IPS-15b (cell line): ENCODE measurements around the gene USO1.
A peak's percentile ranks its signal among the peaks of the same experiment; 100 is the strongest.

Source experiments
- H3K27me3 ChIP-seq: one replicate; pipeline ENCODE4 v1.6.1; 2013; ENCODE audit warnings: low read length; ENCODE audit not compliant: control insufficient read depth, insufficient read depth
- H3K36me3 ChIP-seq: one replicate; pipeline ENCODE4 v1.6.1; 2013; ENCODE audit warnings: low read length; ENCODE audit not compliant: control insufficient read depth, insufficient read depth
- H3K4me1 ChIP-seq: one replicate; pipeline ENCODE4 v1.6.1; 2013; ENCODE audit warnings: mild to moderate bottlenecking, low read length; ENCODE audit not compliant: control insufficient read depth, insufficient read depth
- H3K4me3 ChIP-seq: one replicate; pipeline ENCODE4 v1.5.1; 2013; ENCODE audit warnings: low read depth, low read length
- H3K9ac ChIP-seq: one replicate; pipeline ENCODE4 v1.6.1; 2013; ENCODE audit warnings: low read depth, mild to moderate bottlenecking, low read length
- H3K9me3 ChIP-seq: one replicate; pipeline ENCODE4 v1.6.1; 2013; ENCODE audit warnings: mild to moderate bottlenecking, low read length; ENCODE audit not compliant: control insufficient read depth, insufficient read depth

Gene USO1

GRCh38 chr4:75696071-75696470 is 28.3 kb upstream of the USO1 start:
- H3K9ac ChIP-seq, result no peak overlapping the region

DNA sequence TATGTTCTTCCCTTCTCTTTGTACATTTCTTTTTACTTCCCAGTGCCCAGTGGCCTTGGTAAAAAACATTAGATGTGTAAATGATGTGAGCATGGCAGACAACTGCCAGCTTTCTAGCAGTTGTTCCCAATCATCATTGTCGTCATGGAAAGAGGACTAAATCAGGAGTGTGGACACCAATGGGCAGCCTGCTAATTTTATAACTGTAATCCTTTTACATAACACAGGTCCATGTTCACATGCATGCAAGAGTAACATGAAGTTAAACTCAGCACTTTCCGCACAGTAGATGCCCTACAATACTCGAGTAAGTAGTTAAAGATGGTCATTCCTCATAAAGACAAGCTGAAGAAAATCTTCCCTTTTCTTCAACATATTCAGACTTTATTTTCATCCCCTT is 27.8 kb upstream of the USO1 start:
- H3K27me3 ChIP-seq, result no peaks in the 10 kb centered on the region
- no peak overlapping the region for H3K4me3 ChIP-seq
- H3K36me3 ChIP-seq, result peaks cover 5% of the 10 kb centered on the region
- H3K9ac ChIP-seq, result no peak overlapping the region
- peaks cover under 1% of the 10 kb centered on the region for H3K4me1 ChIP-seq
- no peaks in the 10 kb centered on the region for H3K9me3 ChIP-seq

More at GRCh38 chr4:75696071-75696470, 28.3 kb upstream of the USO1 start:
- H3K9me3 ChIP-seq, result no peaks in the 10 kb centered on the region
- H3K4me3 ChIP-seq, result no peak overlapping the region
- no peaks in the 10 kb centered on the region for H3K27me3 ChIP-seq
- H3K36me3 ChIP-seq, result peaks cover 5% of the 10 kb centered on the region
- no peaks in the 10 kb centered on the region for H3K4me1 ChIP-seq

GRCh38 chr4:75698162-75698962 is 26.0 kb upstream of the USO1 start:
- no peak overlapping the region for H3K9ac ChIP-seq
- H3K4me3 ChIP-seq, result no peak overlapping the region
- no peaks in the 10 kb centered on the region for H3K27me3 ChIP-seq
- H3K9me3 ChIP-seq, result no peaks in the 10 kb centered on the region
- peaks cover 15% of the 10 kb centered on the region for H3K4me1 ChIP-seq
- H3K36me3 ChIP-seq, result peaks cover 5% of the 10 kb centered on the region

GRCh38 chr4:75698963-75699228 is 25.5 kb upstream of the USO1 start:
- Histone ChIP-seq H3K9me3 (no peaks in the 10 kb centered on the region), H3K4me1 (peaks cover 18% of the 10 kb centered on the region), H3K27me3 (no peaks in the 10 kb centered on the region), H3K9ac (no peak overlapping the region), H3K4me3 (no peak overlapping the region), H3K36me3 (peaks cover 5% of the 10 kb centered on the region)

GRCh38 chr4:75699299-75699698 is 25.1 kb upstream of the USO1 start:
- H3K4me1 ChIP-seq, result peaks cover 18% of the 10 kb centered on the region
- no peaks in the 10 kb centered on the region for H3K9me3 ChIP-seq
- no peaks in the 10 kb centered on the region for H3K27me3 ChIP-seq
- H3K36me3 ChIP-seq, result peaks cover 5% of the 10 kb centered on the region
- H3K4me3 ChIP-seq, result no peak overlapping the region
- no peak overlapping the region for H3K9ac ChIP-seq

DNA sequence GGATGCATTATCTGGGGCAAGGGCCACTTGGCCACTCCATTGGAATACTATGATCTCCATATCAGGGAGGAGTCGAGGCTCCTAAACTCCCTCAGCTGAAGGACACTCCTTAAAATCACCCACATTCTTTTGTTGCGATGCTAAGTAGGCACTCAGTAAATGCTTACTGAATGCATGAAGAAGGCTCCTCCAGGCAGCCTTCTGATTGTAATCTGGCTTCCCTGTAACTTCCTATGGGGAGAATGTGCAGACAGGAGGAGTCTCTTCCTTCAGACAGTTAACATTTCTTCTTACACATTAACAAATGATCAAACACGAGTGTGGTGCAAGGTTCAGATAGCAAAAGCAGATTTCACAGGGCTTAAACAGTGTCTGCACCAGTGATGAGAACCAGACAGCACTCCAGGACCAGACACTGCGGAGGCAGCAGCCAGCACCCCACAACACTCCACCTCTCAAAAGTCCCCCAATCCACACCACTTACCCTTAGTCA is 21.4 kb upstream of the USO1 start:
- no peaks in the 10 kb centered on the region for H3K36me3 ChIP-seq
- no peaks in the 10 kb centered on the region for H3K27me3 ChIP-seq
- no peak overlapping the region for H3K4me3 ChIP-seq
- no peak overlapping the region for H3K9ac ChIP-seq
- peaks cover 30% of the 10 kb centered on the region for H3K4me1 ChIP-seq
- no peaks in the 10 kb centered on the region for H3K9me3 ChIP-seq

GRCh38 chr4:75705198-75705977 is 19.0 kb upstream of the USO1 start:
- Histone ChIP-seq H3K4me1 (peaks cover 32% of the 10 kb centered on the region), H3K36me3 (no peaks in the 10 kb centered on the region), H3K9ac (no peak overlapping the region), H3K4me3 (peak overlapping the region; percentile 1), H3K9me3 (no peaks in the 10 kb centered on the region), H3K27me3 (no peaks in the 10 kb centered on the region)

- no peaks in the 10 kb centered on the region for H3K9me3 ChIP-seq
- no peaks in the 10 kb centered on the region for H3K27me3 ChIP-seq
- peaks cover 19% of the 10 kb centered on the region for H3K4me1 ChIP-seq
- H3K36me3 ChIP-seq, result no peaks in the 10 kb centered on the region
- no peak overlapping the region for H3K9ac ChIP-seq
- no peak overlapping the region for H3K4me3 ChIP-seq
Observed at GRCh38 chr4:75708218-75708691, 16.1 kb upstream of the USO1 start.

GRCh38 chr4:75710246-75710645 is 14.1 kb upstream of the USO1 start:
- no peak overlapping the region for H3K4me3 ChIP-seq
- no peaks in the 10 kb centered on the region for H3K9me3 ChIP-seq
- H3K36me3 ChIP-seq, result no peaks in the 10 kb centered on the region
- H3K27me3 ChIP-seq, result no peaks in the 10 kb centered on the region
- peaks cover 11% of the 10 kb centered on the region for H3K4me1 ChIP-seq
- H3K9ac ChIP-seq, result no peak overlapping the region

DNA sequence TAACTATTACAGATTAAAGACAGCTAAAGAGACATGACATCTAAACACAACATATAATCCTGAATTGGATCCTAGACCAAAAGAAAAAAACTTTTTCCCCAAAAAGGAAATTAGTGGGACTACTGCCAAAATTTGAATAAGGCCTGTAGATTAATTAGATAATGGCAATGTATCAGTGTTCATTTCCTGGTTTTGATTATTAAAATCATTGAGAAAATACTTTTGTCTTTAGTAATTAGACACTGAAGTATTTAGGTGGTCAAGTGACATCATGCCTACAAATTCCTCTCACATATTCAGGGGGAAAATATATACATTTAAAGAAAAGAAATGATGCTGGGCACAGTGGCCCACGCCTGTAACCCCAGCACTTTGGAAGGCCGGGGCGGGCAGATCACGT is 10.4 kb upstream of the USO1 start:
- H3K27me3 ChIP-seq, result no peaks in the 10 kb centered on the region
- no peaks in the 10 kb centered on the region for H3K36me3 ChIP-seq
- no peak overlapping the region for H3K9ac ChIP-seq
- peaks cover 2% of the 10 kb centered on the region for H3K4me1 ChIP-seq
- no peak overlapping the region for H3K4me3 ChIP-seq
- H3K9me3 ChIP-seq, result no peaks in the 10 kb centered on the region

DNA sequence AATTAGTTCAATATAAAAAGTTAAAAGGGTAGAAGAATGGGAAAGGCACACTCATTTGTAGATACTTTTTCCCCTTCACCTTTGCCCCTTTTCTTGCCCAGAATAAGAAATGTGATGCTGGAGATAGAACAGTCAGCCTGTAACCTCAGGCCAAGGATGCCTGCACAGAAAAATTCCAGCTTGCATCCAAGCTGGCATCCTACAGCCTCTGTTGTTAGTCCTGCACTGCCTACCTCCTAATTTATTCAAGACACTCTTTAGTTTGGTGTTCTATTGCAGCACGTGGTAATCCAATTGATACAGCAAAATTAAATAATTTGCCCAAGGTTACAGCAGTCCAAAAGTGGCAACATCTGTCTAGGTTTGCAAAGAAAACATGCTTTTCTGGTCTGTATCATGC is 9.7 kb upstream of the USO1 start:
- Histone ChIP-seq H3K9ac (no peak overlapping the region), H3K9me3 (no peaks in the 10 kb centered on the region), H3K4me1 (peaks cover 2% of the 10 kb centered on the region), H3K4me3 (no peak overlapping the region), H3K27me3 (no peaks in the 10 kb centered on the region), H3K36me3 (no peaks in the 10 kb centered on the region)
